A673 (cell line): ENCODE measurements around the gene ENHO. TPM values are rescaled to one million over a fixed set of nuclear protein-coding genes. Genes with fewer than 3 reads are reported as not detected.

Experiments
- BruUV-seq: library from RNA; stranded (reverse); fragments of 400-500 nt; replicated peaks from 2 replicates; lab custom pipeline; 2021; lab: Mats Ljungman, UMichigan
- CTCF ChIA-PET: fragments of 300-600 bp; sonication (Branson Sonifier 250); formaldehyde crosslinking; loops from one replicate; lab custom pipeline; 2022; ENCODE audit warnings: antibody characterized with exemption; lab: Charles Lee
- POLR2A ChIA-PET: fragments of 300-600 bp; sonication (Branson Sonifier 250); formaldehyde crosslinking; loops from one replicate; lab custom pipeline; 2022; ENCODE audit warnings: antibody characterized with exemption; ENCODE audit not compliant: low non-redundant PET; lab: Charles Lee
- DNase-seq: peaks from one replicate; pipeline ENCODE4 v3.0.0-alpha.2; 2015; ENCODE audit warnings: low spot score
- H3K27ac ChIP-seq: fragments of 200-600 bp; sonication (generic); 2 replicates; pipeline ENCODE4 v1.5.1; 2016; ENCODE audit warnings: mixed run types, low read depth, mild to moderate bottlenecking, mixed read lengths, antibody characterized with exemption, low read length; ENCODE audit not compliant: poor library complexity, severe bottlenecking
- H3K27me3 ChIP-seq: fragments of 200-600 bp; sonication (generic); replicated peaks from 2 replicates; pipeline ENCODE4 v1.6.1; 2017; ENCODE audit warnings: mixed run types, low read depth, mild to moderate bottlenecking, mixed read lengths, antibody characterized with exemption, low read length; ENCODE audit not compliant: insufficient read depth, poor library complexity
- H3K36me3 ChIP-seq: fragments of 200-600 bp; sonication (generic); 2 replicates; pipeline ENCODE4 v1.6.1; 2016; ENCODE audit warnings: mixed run types, mild to moderate bottlenecking, mixed read lengths, antibody characterized with exemption, low read length; ENCODE audit not compliant: insufficient read depth, poor library complexity, severe bottlenecking
- H3K4me1 ChIP-seq: fragments of 200-600 bp; sonication (generic); 2 replicates; pipeline ENCODE4 v1.6.1; 2017; ENCODE audit warnings: mixed run types, mild to moderate bottlenecking, mixed read lengths, antibody characterized with exemption, low read length; ENCODE audit not compliant: insufficient read depth, poor library complexity, severe bottlenecking
- H3K4me3 ChIP-seq: fragments of 200-600 bp; sonication (generic); 2 replicates; pipeline ENCODE4 v1.5.1; 2016; ENCODE audit warnings: low read depth, mixed run types, mild to moderate bottlenecking, mixed read lengths, low read length; ENCODE audit not compliant: poor library complexity, severe bottlenecking
- H3K9me3 ChIP-seq: fragments of 200-600 bp; sonication (generic); 2 replicates; pipeline ENCODE4 v1.6.1; 2016; ENCODE audit warnings: mixed run types, low read depth, mild to moderate bottlenecking, mixed read lengths, antibody characterized with exemption, low read length; ENCODE audit not compliant: poor library complexity, severe bottlenecking
- EZH2 ChIP-seq: fragments of 200-600 bp; sonication (generic); IDR thresholded peaks from 2 replicates; pipeline ENCODE4 v1.6.1; 2017; ENCODE audit warnings: borderline replicate concordance, low read depth, mild to moderate bottlenecking, mixed read lengths, antibody characterized with exemption, low read length; ENCODE audit not compliant: poor library complexity, severe bottlenecking
- intact Hi-C: fragments of 100-400 bp; cut with micrococcal nuclease; formaldehyde crosslinking; loops from one replicate; pipeline ENCODE4 v1.10.0; 2022; ENCODE audit not compliant: unreplicated experiment
- total RNA-seq: library from RNA; stranded (reverse); gene quantifications from 2 replicates; pipeline ENCODE4 v1.2.3, GENCODE V29; 2021
- TF ChIP-seq, protein P1 (sequence below): fragments of 300-800, 200-600 bp; sonication (generic); conservative IDR thresholded peaks from 2 replicates; pipeline ENCODE4 v1.5.1; 2017; ENCODE audit warnings: low read depth, mild to moderate bottlenecking, antibody characterized with exemption, low read length, moderate library complexity, mixed read lengths

ENHO gene
- total RNA-seq, 1 experiment from 2014 or later, result 1.2 TPM

- Histone ChIP-seq H3K27ac (no peak overlapping the region), H3K4me1 (peaks cover 9% of the 10 kb centered on the region), H3K27me3 (no peaks in the 10 kb centered on the region), H3K36me3 (no peaks in the 10 kb centered on the region), H3K4me3 (no peak overlapping the region), H3K9me3 (no peaks in the 10 kb centered on the region)
- no peak for TF ChIP-seq EZH2
- BruUV-seq, result no TSS peak
- ChIA-PET POLR2A (no interaction called here), CTCF (no interaction called here)
- intact Hi-C loops, result no loop called here
- DNase-seq, result no peak
Measured at GRCh38 chr9:34552986-34553385, 30.2 kb upstream of the ENHO start.

GRCh38 chr9:34552606-34552981 is 29.8 kb upstream of the ENHO start:
- ChIA-PET CTCF (no interaction called here), POLR2A (no interaction called here)
- no peaks in the 10 kb centered on the region for H3K36me3 ChIP-seq
- no peak for TF ChIP-seq EZH2
- TF ChIP-seq, protein P1, sequence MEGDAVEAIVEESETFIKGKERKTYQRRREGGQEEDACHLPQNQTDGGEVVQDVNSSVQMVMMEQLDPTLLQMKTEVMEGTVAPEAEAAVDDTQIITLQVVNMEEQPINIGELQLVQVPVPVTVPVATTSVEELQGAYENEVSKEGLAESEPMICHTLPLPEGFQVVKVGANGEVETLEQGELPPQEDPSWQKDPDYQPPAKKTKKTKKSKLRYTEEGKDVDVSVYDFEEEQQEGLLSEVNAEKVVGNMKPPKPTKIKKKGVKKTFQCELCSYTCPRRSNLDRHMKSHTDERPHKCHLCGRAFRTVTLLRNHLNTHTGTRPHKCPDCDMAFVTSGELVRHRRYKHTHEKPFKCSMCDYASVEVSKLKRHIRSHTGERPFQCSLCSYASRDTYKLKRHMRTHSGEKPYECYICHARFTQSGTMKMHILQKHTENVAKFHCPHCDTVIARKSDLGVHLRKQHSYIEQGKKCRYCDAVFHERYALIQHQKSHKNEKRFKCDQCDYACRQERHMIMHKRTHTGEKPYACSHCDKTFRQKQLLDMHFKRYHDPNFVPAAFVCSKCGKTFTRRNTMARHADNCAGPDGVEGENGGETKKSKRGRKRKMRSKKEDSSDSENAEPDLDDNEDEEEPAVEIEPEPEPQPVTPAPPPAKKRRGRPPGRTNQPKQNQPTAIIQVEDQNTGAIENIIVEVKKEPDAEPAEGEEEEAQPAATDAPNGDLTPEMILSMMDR, result no peak
- no peaks in the 10 kb centered on the region for H3K9me3 ChIP-seq
- BruUV-seq, result no TSS peak
- H3K27me3 ChIP-seq, result no peaks in the 10 kb centered on the region
- peaks cover 9% of the 10 kb centered on the region for H3K4me1 ChIP-seq
- intact Hi-C loops, result no loop called here
- no peak overlapping the region for H3K27ac ChIP-seq
- DNase-seq, result no peak
- no peak overlapping the region for H3K4me3 ChIP-seq

- Histone ChIP-seq H3K27me3 (no peaks in the 10 kb centered on the region), H3K4me1 (peaks cover 9% of the 10 kb centered on the region), H3K36me3 (no peaks in the 10 kb centered on the region), H3K27ac (no peak overlapping the region), H3K4me3 (no peak overlapping the region), H3K9me3 (no peaks in the 10 kb centered on the region)
- ChIA-PET POLR2A (no interaction called here), CTCF (no interaction called here)
- TF ChIP-seq, protein P1, result no peak
- TF ChIP-seq EZH2, result no peak
- DNase-seq, result no peak
- BruUV-seq, result no TSS peak
- intact Hi-C loops, result no loop called here
Measured at GRCh38 chr9:34551751-34552605, 29.2 kb upstream of the ENHO start.
